ENCODE data around the gene PRDM2.

Gene PRDM2

GRCh38 chr1:13832536-13832935, 132.5 kb downstream of the PRDM2 start:
- DNase-seq (ENCODE audit: low read depth in 2 of 3, low spot score in 2 of 3): no peak

- no peak for DNase-seq (ENCODE audit: low read depth in 2 of 3, low spot score in 2 of 3)
These were observed 136.1 kb downstream of the PRDM2 start for GRCh38 chr1:13836136-13836535.

DNA sequence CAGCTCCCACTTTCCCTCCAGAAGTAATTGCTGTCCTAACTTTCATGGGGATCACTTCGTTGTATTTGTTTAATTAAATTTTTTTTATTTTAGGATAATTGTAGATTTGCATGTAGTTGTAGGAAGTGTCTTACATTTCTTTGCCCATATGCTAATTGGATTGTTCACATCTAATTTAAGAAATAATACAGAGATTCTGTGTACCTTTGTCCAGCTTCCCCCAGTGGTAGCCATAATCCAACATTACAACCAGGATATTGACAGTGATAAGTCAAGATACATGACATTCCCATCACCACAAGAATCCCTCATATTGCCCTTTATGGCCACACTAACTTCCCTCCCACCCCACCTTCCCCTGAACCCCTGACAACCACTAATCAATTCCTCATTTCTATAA, 136.6 kb downstream of the PRDM2 start:
- no peak for DNase-seq (ENCODE audit: low read depth in 2 of 3, low spot score in 2 of 3)

- no peak for DNase-seq (ENCODE audit: low read depth in 2 of 3, low spot score in 2 of 3)
These were observed 138.2 kb downstream of the PRDM2 start for GRCh38 chr1:13838236-13838635.

- no peak for DNase-seq (ENCODE audit: low read depth in 2 of 3, low spot score in 2 of 3)
These were observed 142.5 kb downstream of the PRDM2 start for GRCh38 chr1:13842497-13842896.

DNA sequence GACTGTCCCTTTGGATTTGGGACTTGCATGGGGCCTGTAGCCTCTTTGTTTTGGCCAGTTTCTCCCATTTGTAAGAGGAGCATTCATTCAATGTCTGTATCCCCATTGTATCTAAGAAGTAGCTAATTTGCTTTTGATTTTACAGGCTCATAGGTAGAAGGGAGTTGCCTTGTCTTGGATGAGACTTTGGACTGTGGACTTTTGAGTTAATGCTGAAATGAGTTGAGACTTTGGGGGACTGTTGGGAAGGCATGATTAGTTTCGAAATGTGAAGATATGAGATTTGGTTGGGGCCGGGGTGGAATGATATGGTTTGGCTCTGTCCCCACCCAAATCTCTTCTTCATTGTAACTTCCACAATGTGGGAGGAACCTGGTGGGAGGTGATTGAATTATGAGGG, 151.7 kb downstream of the PRDM2 start:
- no peak for DNase-seq (ENCODE audit: low read depth in 2 of 3, low spot score in 2 of 3)

DNA sequence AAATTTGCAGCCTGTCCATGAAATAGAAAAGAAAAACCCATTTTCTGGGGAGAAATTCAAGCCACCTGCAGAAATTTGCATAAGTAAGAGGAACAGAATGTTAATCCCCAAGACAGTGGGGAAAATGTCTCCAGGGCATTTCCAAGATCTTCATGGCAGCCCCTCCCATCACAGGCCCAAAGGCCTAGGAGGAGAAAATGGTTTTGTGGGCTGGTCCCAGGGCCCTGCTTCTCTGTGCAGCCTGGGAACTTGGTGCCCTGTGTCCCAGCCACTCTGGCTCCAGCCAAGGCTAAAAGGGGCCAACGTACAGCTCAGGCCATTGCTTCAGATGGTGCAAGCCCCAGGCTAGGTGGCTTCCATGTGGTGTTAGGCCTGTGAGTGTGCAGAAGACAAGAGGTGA, 155.6 kb downstream of the PRDM2 start:
- no peak for DNase-seq (ENCODE audit: low read depth in 2 of 3, low spot score in 2 of 3)

GRCh38 chr1:13860031-13860430, 160.0 kb downstream of the PRDM2 start:
- no peak for DNase-seq (ENCODE audit: low read depth in 2 of 3, low spot score in 2 of 3)

- DNase-seq (ENCODE audit: low read depth in 2 of 3, low spot score in 2 of 3): no peak
These were observed 164.8 kb downstream of the PRDM2 start for GRCh38 chr1:13864760-13865159.

DNA sequence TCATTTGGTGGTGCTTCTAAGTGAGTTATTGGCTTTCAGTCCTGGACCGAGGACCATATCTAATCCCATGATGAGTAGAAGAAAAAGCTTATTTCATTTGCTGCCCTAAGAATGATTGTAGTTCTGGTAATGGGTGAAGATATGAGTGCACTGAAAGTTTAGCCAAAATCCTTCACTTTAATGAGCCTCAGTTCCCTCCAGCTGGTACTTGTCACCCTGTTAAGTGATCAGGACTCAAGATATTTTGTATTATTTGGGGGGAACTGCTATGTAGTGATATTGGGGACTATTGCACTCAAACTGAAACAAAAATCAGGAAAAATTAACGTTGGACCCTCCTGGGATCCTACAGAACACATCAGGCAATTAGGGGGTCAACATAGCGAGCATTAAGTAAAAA, 165.9 kb downstream of the PRDM2 start:
- no peak for DNase-seq (ENCODE audit: low read depth in 2 of 3, low spot score in 2 of 3)

DNA sequence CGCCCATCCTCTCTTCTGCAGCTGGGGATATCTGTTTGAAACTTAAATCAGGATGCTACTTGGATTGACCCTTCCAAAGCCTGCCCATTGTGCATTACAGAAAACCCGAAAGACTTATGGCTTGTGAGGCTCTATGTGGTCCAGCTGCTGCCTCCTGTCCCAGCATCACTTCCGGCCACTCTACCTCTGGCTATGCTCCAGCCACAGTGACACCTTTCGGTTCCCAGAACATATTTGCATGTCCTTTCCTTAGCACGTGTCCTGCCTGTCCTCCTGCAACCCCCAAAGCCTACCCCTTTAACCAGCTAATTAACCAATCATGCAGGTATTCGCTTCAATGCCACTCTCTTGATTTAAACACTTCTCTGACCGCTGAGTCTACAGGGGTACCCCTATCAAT, 167.6 kb downstream of the PRDM2 start:
- no peak for DNase-seq (ENCODE audit: low read depth in 2 of 3, low spot score in 2 of 3)

DNA sequence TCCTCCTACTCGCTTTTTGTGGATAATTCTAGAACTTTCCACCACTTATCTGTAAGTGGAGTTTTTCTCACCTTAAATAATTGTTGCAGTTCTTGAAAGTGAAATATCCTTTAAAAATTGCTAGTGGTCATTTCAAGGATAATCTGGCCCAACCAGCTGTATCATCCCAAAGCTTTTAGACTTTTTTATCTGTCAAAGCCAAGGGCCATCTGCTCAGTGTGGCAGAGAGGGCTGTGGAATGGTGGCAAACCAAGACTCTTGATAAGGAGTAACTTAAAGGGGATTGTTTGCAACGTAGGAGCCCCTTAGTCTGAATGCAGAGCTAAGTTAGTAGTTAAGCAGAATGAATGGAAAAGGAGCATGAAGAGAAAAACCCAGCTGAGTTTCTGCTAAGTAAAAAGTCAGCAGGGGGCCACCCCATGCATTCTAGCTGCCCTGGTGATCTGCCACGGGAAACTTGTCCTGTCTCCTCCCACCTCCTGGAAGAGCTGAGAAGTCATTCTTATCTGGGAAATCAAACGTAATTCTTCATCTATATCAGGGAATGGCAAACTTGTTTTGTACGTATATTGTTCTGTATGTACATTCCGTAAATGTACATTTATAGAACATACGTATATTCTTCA, 169.3 kb downstream of the PRDM2 start:
- DNase-seq (ENCODE audit: low read depth in 2 of 3, low spot score in 2 of 3): no peak

DNA sequence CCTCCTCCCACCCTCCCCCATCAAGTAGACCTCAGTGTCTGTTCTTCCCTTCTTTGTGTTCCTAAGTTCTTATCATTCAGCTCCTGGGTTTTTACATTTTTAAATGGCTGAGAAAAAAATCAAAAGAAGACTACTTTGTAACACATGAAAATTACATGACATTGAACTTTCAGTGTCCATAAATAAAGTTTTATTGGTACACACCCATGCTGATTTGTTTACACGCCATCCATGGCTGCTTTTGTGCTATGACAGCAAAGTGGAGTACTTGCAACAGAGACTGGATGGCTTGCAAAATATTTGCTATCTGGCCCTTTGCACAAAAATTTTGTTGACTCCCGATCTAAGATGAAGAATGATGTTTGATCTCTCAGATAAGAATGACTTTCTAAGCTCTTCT, 171.4 kb downstream of the PRDM2 start:
- no peak for DNase-seq (ENCODE audit: low read depth in 2 of 3, low spot score in 2 of 3)

- DNase-seq (ENCODE audit: low read depth in 2 of 3, low spot score in 2 of 3): no peak
These were observed 171.9 kb downstream of the PRDM2 start for GRCh38 chr1:13871886-13872285.

- DNase-seq (ENCODE audit: low read depth in 2 of 3, low spot score in 2 of 3): no peak
These were observed 173.0 kb downstream of the PRDM2 start for GRCh38 chr1:13873032-13873431.

Data from activated CD8-positive, alpha-beta memory T cell treated with anti-CD3 and anti-CD28 coated beads for 48 hours (primary cell).